Activated B cell treated with CpG ODN at 0.5 μM for 24 hours (primary cell): ENCODE results near the gene KRTAP11-1. TPM values are rescaled to one million over a fixed set of nuclear protein-coding genes. Genes with fewer than 3 reads are reported as not detected.

Source experiments
- ATAC-seq: fragments of 200-7000 bp; cut with Tn5 transposase; one replicate; pipeline ENCODE4 v1.10.0; 2021; ENCODE audit warnings: low read depth, mild to moderate bottlenecking, moderate library complexity
- CTCF ChIA-PET: fragments of 350-600 bp; sonication (Branson Sonifier 250); formaldehyde crosslinking; loops from one replicate; lab custom pipeline; 2021; ENCODE audit warnings: antibody characterized with exemption; lab: Charles Lee
- POLR2A ChIA-PET: fragments of 350-600 bp; sonication (Branson Sonifier 250); formaldehyde crosslinking; loops from one replicate; lab custom pipeline; 2021; ENCODE audit warnings: antibody characterized with exemption; lab: Charles Lee
- DNase-seq: peaks from one replicate; pipeline ENCODE4 v3.0.0; 2022
- H3K27ac Mint-ChIP-seq: one replicate; pipeline ENCODE4 v1.8.0; 2020; ENCODE audit warnings: mixed read lengths
- H3K27me3 Mint-ChIP-seq: one replicate; pipeline ENCODE4 v1.8.0; 2021; ENCODE audit warnings: mixed read lengths
- H3K36me3 Mint-ChIP-seq: one replicate; pipeline ENCODE4 v1.8.0; 2021; ENCODE audit warnings: low read depth, mixed read lengths
- H3K4me1 Mint-ChIP-seq: one replicate; pipeline ENCODE4 v1.8.0; 2021; ENCODE audit warnings: mixed read lengths
- H3K4me3 Mint-ChIP-seq: one replicate; pipeline ENCODE4 v1.8.0; 2020; ENCODE audit warnings: mild to moderate bottlenecking, mixed read lengths
- H3K9me3 Mint-ChIP-seq: one replicate; pipeline ENCODE4 v1.8.0; 2020; ENCODE audit warnings: mixed read lengths
- CTCF ChIP-seq: fragments of 200-600 bp; IDR thresholded peaks from one replicate; pipeline ENCODE4 v1.8.0; 2022; ENCODE audit warnings: antibody characterized with exemption, mild to moderate bottlenecking
- intact Hi-C: fragments of 100-400 bp; cut with micrococcal nuclease; formaldehyde crosslinking; loops from one replicate; pipeline ENCODE4 v1.15.1; 2024
- total RNA-seq: library from RNA; stranded (reverse); gene quantifications from 2 replicates; pipeline ENCODE4 v1.2.3, GENCODE V29; 2022

Gene KRTAP11-1
- total RNA-seq, result not detected in 2 replicates

- ChIA-PET POLR2A (no interaction called here), CTCF (no interaction called here)
- ATAC-seq (no peak), DNase-seq (no peak)
- H3K4me1 Mint-ChIP-seq, result no peaks in the 10 kb centered on the region
- H3K4me3 Mint-ChIP-seq, result no peak within 1 kb of the TSS
- peaks cover 2% of the 10 kb centered on the region for H3K9me3 Mint-ChIP-seq
- no peak within 1 kb of the TSS for H3K27ac Mint-ChIP-seq
- no peaks in the 10 kb centered on the region for H3K36me3 Mint-ChIP-seq
- no peak for TF ChIP-seq CTCF
- H3K27me3 Mint-ChIP-seq, result no peaks in the 10 kb centered on the region
- intact Hi-C loops, result no loop called here
These were observed at the start of gene KRTAP11-1 for GRCh38 chr21:30881480-30881879. Gene KRTAP11-1, minus strand, starts transcription at chr21:30881580. Its CDS starts 56 bp downstream, at chr21:30881524.

- DNase-seq (no peak), ATAC-seq (no peak)
- Mint-ChIP-seq H3K27me3 (no peaks in the 10 kb centered on the region), H3K36me3 (no peaks in the 10 kb centered on the region), H3K4me3 (no peak overlapping the region), H3K9me3 (peaks cover 15% of the 10 kb centered on the region), H3K4me1 (no peaks in the 10 kb centered on the region), H3K27ac (no peak overlapping the region)
- intact Hi-C loops, result no loop called here
- no peak for TF ChIP-seq CTCF
- ChIA-PET CTCF (no interaction called here), POLR2A (no interaction called here)
These were observed 42.8 kb upstream of the KRTAP11-1 start for GRCh38 chr21:30924146-30924700.

GRCh38 chr21:30921129-30921528, 39.7 kb upstream of the KRTAP11-1 start:
- ATAC-seq, result no peak
- POLR2A ChIA-PET, result no interaction called here

GRCh38 chr21:30917557-30917956, 36.2 kb upstream of the KRTAP11-1 start:
- no peak for TF ChIP-seq CTCF
- Mint-ChIP-seq H3K36me3 (no peaks in the 10 kb centered on the region), H3K9me3 (no peaks in the 10 kb centered on the region), H3K4me3 (no peak overlapping the region), H3K4me1 (no peaks in the 10 kb centered on the region), H3K27ac (no peak overlapping the region), H3K27me3 (no peaks in the 10 kb centered on the region)
- POLR2A ChIA-PET, result no interaction called here
- intact Hi-C loops, result no loop called here
- CTCF ChIA-PET, result no interaction called here
- ATAC-seq (no peak), DNase-seq (no peak)

More at GRCh38 chr21:30921129-30921528, 39.7 kb upstream of the KRTAP11-1 start:
- Mint-ChIP-seq H3K9me3 (peaks cover 3% of the 10 kb centered on the region), H3K27ac (no peak overlapping the region), H3K4me3 (no peak overlapping the region), H3K36me3 (no peaks in the 10 kb centered on the region), H3K27me3 (no peaks in the 10 kb centered on the region), H3K4me1 (no peaks in the 10 kb centered on the region)
- no peak for DNase-seq
- no peak for TF ChIP-seq CTCF
- CTCF ChIA-PET, result no interaction called here
- intact Hi-C loops, result no loop called here

- ATAC-seq (no peak), DNase-seq (no peak)
- Mint-ChIP-seq H3K9me3 (no peaks in the 10 kb centered on the region), H3K27me3 (no peaks in the 10 kb centered on the region), H3K27ac (no peak overlapping the region), H3K4me1 (no peaks in the 10 kb centered on the region), H3K4me3 (no peak overlapping the region), H3K36me3 (no peaks in the 10 kb centered on the region)
- ChIA-PET POLR2A (no interaction called here), CTCF (no interaction called here)
- TF ChIP-seq CTCF, result no peak
- intact Hi-C loops, result no loop called here
These were observed 19.5 kb upstream of the KRTAP11-1 start for GRCh38 chr21:30900881-30901280.
